DND-41 (cell line): ENCODE results near the gene VEGFD.

Experiments
- ATAC-seq: fragments of 200-7000 bp; cut with Tn5 transposase; 3 replicates; pipeline ENCODE4 v1.9.1; 2021; ENCODE audit warnings: low read depth; ENCODE audit not compliant: insufficient read depth
- DNase-seq: peaks from one replicate; pipeline ENCODE4 v3.0.0-alpha.2; 2020
- H2AFZ ChIP-seq: 2 replicates; pipeline ENCODE4 v1.6.0; 2012; ENCODE audit warnings: low read depth, low read length
- H3K27ac ChIP-seq: 2 replicates; pipeline ENCODE4 v1.5.1; 2012; ENCODE audit warnings: low read length, inconsistent platforms
- H3K27me3 ChIP-seq: fragments of 200-600 bp; sonication (generic); 2 replicates; pipeline ENCODE4 v1.6.0; 2012; ENCODE audit warnings: low read length, mild to moderate bottlenecking, inconsistent platforms; ENCODE audit not compliant: insufficient read depth, poor library complexity
- H3K36me3 ChIP-seq: 2 replicates; pipeline ENCODE4 v1.5.1; 2012; ENCODE audit warnings: low read length, inconsistent platforms; ENCODE audit not compliant: insufficient read depth
- H3K4me1 ChIP-seq: 2 replicates; pipeline ENCODE4 v1.5.1; 2012; ENCODE audit warnings: mild to moderate bottlenecking, low read length; ENCODE audit not compliant: insufficient read depth
- H3K4me2 ChIP-seq: 2 replicates; pipeline ENCODE4 v1.6.0; 2012; ENCODE audit warnings: mild to moderate bottlenecking, moderate library complexity, low read length, inconsistent platforms; ENCODE audit not compliant: insufficient read depth
- H3K4me3 ChIP-seq, 2 experiments: fragments of 200-600 bp in 1 of 2; shearing (Covaris generic) in 1 of 2; 2 replicates each; pipeline ENCODE4 v1.5.1; 2012 to 2016; ENCODE audit warnings: inconsistent platforms in 2 of 2, low read length in 2 of 2, mild to moderate bottlenecking in 2 of 2, low read depth in 1 of 2, moderate library complexity in 1 of 2
- H3K79me2 ChIP-seq: 2 replicates; pipeline ENCODE4 v1.6.0; 2012; ENCODE audit warnings: low read length, inconsistent platforms; ENCODE audit not compliant: insufficient read depth
- H3K9ac ChIP-seq: 2 replicates; pipeline ENCODE4 v1.6.0; 2012; ENCODE audit warnings: low read depth, mild to moderate bottlenecking, inconsistent platforms, low read length, moderate library complexity
- H3K9me3 ChIP-seq: 2 replicates; pipeline ENCODE4 v1.5.1; 2012; ENCODE audit warnings: low read length, moderate library complexity, mild to moderate bottlenecking, inconsistent platforms; ENCODE audit not compliant: insufficient read depth, severe bottlenecking
- H4K20me1 ChIP-seq: 2 replicates; pipeline ENCODE4 v1.6.0; 2012; ENCODE audit warnings: low read length; ENCODE audit not compliant: insufficient read depth
- CTCF ChIP-seq: IDR thresholded peaks from 2 replicates; pipeline ENCODE4 v1.5.1; 2012; ENCODE audit warnings: borderline replicate concordance, low read length, moderate library complexity, mild to moderate bottlenecking; ENCODE audit not compliant: poor library complexity, severe bottlenecking; ENCODE audit errors: extremely low read depth
- EZH2 ChIP-seq: IDR thresholded peaks from 3 replicates; pipeline ENCODE4 v1.6.1; 2012; ENCODE audit warnings: borderline replicate concordance, low read depth, mild to moderate bottlenecking, moderate library complexity, low read length, inconsistent platforms; ENCODE audit not compliant: severe bottlenecking

VEGFD gene

GRCh38 chrX:15366506-15367352, 17.5 kb downstream of the VEGFD start:
- Histone ChIP-seq H3K36me3 (no peaks in the 10 kb centered on the region), H3K4me1 (no peaks in the 10 kb centered on the region)
- TF ChIP-seq CTCF (no peak), EZH2 (no peak)

GRCh38 chrX:15359701-15360100, 24.5 kb downstream of the VEGFD start:
- DNase-seq (no peak), ATAC-seq (no peak)
- Histone ChIP-seq H3K36me3 (no peaks in the 10 kb centered on the region), H3K27me3 (no peaks in the 10 kb centered on the region), H3K9me3 (no peaks in the 10 kb centered on the region), H3K9ac (no peak overlapping the region), H3K4me3 (no peak overlapping the region), H2AFZ (no peak overlapping the region), H3K79me2 (no peaks in the 10 kb centered on the region), H3K4me2 (no peak overlapping the region), H3K27ac (no peak overlapping the region), H3K4me1 (no peaks in the 10 kb centered on the region), H4K20me1 (no peaks in the 10 kb centered on the region)
- TF ChIP-seq CTCF (no peak), EZH2 (no peak)

More at GRCh38 chrX:15366506-15367352, 17.5 kb downstream of the VEGFD start:
- no peak overlapping the region for H3K27ac ChIP-seq
- ATAC-seq = no peak
- H2AFZ ChIP-seq = no peak overlapping the region
- no peaks in the 10 kb centered on the region for H3K27me3 ChIP-seq
- no peak overlapping the region for H3K9ac ChIP-seq
- H4K20me1 ChIP-seq = no peaks in the 10 kb centered on the region
- no peak overlapping the region for H3K4me2 ChIP-seq
- H3K9me3 ChIP-seq = no peaks in the 10 kb centered on the region
- H3K79me2 ChIP-seq = no peaks in the 10 kb centered on the region
- no peak for DNase-seq
- H3K4me3 ChIP-seq = no peak overlapping the region

- no peak overlapping the region for H3K4me3 ChIP-seq
Measured at GRCh38 chrX:15358533-15358932, 25.7 kb downstream of the VEGFD start.

More at GRCh38 chrX:15358533-15358932, 25.7 kb downstream of the VEGFD start:
- TF ChIP-seq EZH2 (no peak), CTCF (no peak)
- no peaks in the 10 kb centered on the region for H4K20me1 ChIP-seq
- DNase-seq (no peak), ATAC-seq (no peak)
- H3K79me2 ChIP-seq = no peaks in the 10 kb centered on the region
- no peaks in the 10 kb centered on the region for H3K4me1 ChIP-seq
- no peaks in the 10 kb centered on the region for H3K27me3 ChIP-seq
- no peak overlapping the region for H3K4me2 ChIP-seq
- H2AFZ ChIP-seq = no peak overlapping the region
- H3K9me3 ChIP-seq = no peaks in the 10 kb centered on the region
- H3K36me3 ChIP-seq = no peaks in the 10 kb centered on the region
- no peak overlapping the region for H3K27ac ChIP-seq
- H3K9ac ChIP-seq = no peak overlapping the region
